ENCODE measurements around the gene GPX8.
A peak's percentile ranks its signal among the peaks of the same experiment; 100 is the strongest.

GPX8 gene

GRCh38 chr5:55143624-55144023 is 16.3 kb upstream of the GPX8 start:
- Histone ChIP-seq H3K4me3 (no peak overlapping the region), H3K4me2 (no peak overlapping the region), H3K36me3 (no peaks in the 10 kb centered on the region), H4K20me1 (no peaks in the 10 kb centered on the region), H3K27ac (no peak overlapping the region), H3K9me3 (no peaks in the 10 kb centered on the region), H3K9ac (no peak overlapping the region), H3K27me3 (no peaks in the 10 kb centered on the region), H3K4me1 (peaks cover 18% of the 10 kb centered on the region)
- TF ChIP-seq Cebpa-rat (IDR thresholded peaks at IDR 0.05), result no peak

DNA sequence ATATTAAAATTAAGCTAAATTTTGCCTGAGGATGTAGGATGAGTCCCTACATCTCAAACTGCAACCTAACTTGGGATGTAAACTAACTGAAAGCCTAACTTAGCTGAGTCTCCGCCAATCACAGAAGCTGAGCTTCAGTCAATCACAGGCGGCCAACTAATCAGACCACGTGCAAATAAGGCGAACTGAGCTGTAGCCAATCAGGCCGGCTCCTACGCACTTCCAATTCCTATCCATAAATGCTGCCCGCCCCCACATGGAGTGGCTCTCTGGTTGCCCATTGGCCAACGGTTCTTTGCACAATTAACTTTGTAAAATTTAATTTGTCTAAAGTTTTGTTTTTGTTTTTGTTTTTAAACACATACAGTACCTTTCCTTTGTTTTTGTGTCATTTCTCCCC is 13.9 kb upstream of the GPX8 start:
- H3K9me3 ChIP-seq, result no peaks in the 10 kb centered on the region
- no peaks in the 10 kb centered on the region for H4K20me1 ChIP-seq
- peak overlapping the region; percentile 41 for H3K4me2 ChIP-seq
- no peaks in the 10 kb centered on the region for H3K27me3 ChIP-seq
- peaks cover 18% of the 10 kb centered on the region for H3K4me1 ChIP-seq
- no peaks in the 10 kb centered on the region for H3K36me3 ChIP-seq
- H3K9ac ChIP-seq, result no peak overlapping the region
- H3K4me3 ChIP-seq, result no peak overlapping the region
- H3K27ac ChIP-seq, result no peak overlapping the region
- TF ChIP-seq Cebpa-rat (IDR thresholded peaks at IDR 0.05), result no peak

DNA sequence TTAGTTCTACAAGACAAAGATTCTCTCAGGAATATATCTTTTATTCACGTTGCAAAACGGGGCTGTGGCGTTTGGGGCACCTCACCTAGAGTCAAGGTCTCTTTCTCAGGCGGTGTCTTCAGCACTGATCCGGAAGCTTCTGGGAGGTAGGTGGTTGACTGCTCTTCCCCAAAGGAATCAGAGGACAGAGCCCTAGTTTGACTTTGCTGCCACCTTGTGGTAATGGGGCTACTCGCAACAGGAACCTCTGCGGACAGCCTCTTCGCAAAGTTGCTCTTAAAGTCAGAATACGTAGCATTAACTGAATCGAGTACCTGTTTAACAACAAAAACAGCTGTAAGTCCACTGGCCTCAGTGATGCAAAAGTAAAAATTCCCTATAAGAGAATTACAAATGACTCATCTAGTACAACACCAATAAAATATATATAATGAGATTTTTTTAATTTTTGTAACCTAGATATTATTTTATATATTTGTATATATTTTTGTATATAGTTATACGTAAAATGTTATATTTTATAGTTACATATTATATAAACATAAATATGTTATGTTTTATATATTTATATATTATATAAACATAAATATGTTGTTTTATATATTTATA is 13.3 kb upstream of the GPX8 start:
- Histone ChIP-seq H3K27me3 (no peaks in the 10 kb centered on the region), H3K9ac (no peak overlapping the region), H3K4me3 (no peak overlapping the region), H3K27ac (no peak overlapping the region), H3K36me3 (no peaks in the 10 kb centered on the region), H3K4me1 (peaks cover 18% of the 10 kb centered on the region), H3K4me2 (peak overlapping the region; percentile 41), H4K20me1 (no peaks in the 10 kb centered on the region), H3K9me3 (no peaks in the 10 kb centered on the region)
- no peak for TF ChIP-seq Cebpa-rat (IDR thresholded peaks at IDR 0.05)

DNA sequence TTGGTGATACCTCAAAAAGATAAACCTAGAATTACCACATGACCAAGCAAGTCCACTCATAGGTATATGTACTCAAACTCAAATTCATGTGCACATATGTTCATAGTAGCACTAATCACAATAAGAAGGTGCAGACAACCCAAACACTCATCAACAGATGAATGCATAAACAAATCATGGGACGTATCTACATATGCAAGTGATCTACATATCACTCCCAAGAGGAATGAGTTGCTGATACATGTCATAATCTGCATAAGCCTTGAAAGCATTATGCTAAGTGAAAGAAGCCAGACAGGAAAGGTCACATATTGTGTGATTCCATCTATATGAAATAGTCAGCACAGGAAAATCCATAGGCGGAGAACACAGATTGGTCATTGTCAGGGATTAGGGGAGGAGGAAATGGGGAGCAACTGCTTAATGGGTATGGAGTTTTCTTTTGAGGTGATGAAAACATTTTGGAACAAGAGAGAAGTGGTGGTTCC is 10.6 kb upstream of the GPX8 start:
- TF ChIP-seq Cebpa-rat (IDR thresholded peaks at IDR 0.05), result no peak
- H3K4me1 ChIP-seq, result peaks cover 18% of the 10 kb centered on the region
- no peak overlapping the region for H3K9ac ChIP-seq
- no peaks in the 10 kb centered on the region for H3K36me3 ChIP-seq
- no peaks in the 10 kb centered on the region for H3K9me3 ChIP-seq
- H3K27me3 ChIP-seq, result no peaks in the 10 kb centered on the region
- no peaks in the 10 kb centered on the region for H4K20me1 ChIP-seq
- no peak overlapping the region for H3K27ac ChIP-seq
- H3K4me2 ChIP-seq, result no peak overlapping the region
- no peak overlapping the region for H3K4me3 ChIP-seq

GRCh38 chr5:55151923-55152842 is 7.8 kb upstream of the GPX8 start:
- TF ChIP-seq Cebpa-rat (IDR thresholded peaks at IDR 0.05), result no peak
- H3K36me3 ChIP-seq, result no peaks in the 10 kb centered on the region
- no peak overlapping the region for H3K4me2 ChIP-seq
- peaks cover 15% of the 10 kb centered on the region for H3K4me1 ChIP-seq
- H3K27ac ChIP-seq, result no peak overlapping the region
- no peak overlapping the region for H3K4me3 ChIP-seq
- H3K9ac ChIP-seq, result no peak overlapping the region
- peaks cover 11% of the 10 kb centered on the region for H3K9me3 ChIP-seq
- no peaks in the 10 kb centered on the region for H3K27me3 ChIP-seq
- H4K20me1 ChIP-seq, result no peaks in the 10 kb centered on the region

DNA sequence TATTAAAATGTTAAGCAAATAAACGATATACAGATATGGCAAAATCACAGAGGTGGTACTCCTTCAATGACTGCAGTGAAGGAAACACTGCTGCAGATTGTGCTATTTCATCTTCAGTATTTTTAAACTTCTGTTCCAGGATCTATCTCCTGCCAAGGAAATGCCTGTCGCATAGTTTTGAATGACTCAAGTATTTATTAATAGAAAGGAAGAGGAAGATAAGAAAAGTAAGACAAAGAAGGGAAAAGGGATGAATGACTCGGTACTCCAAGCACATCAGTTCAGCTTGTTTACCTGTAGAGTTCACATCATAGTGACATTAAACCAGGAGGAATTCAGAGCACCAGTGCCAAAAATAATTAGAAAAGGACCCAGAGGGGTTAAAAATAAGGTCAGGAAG is 5.1 kb upstream of the GPX8 start:
- H3K9ac ChIP-seq, result no peak overlapping the region
- H4K20me1 ChIP-seq, result no peaks in the 10 kb centered on the region
- no peak for TF ChIP-seq Cebpa-rat (IDR thresholded peaks at IDR 0.05)
- H3K4me1 ChIP-seq, result peaks cover 20% of the 10 kb centered on the region
- no peak overlapping the region for H3K4me3 ChIP-seq
- H3K36me3 ChIP-seq, result no peaks in the 10 kb centered on the region
- H3K9me3 ChIP-seq, result peaks cover 11% of the 10 kb centered on the region
- H3K4me2 ChIP-seq, result no peak overlapping the region
- H3K27ac ChIP-seq, result no peak overlapping the region
- H3K27me3 ChIP-seq, result no peaks in the 10 kb centered on the region

- Histone ChIP-seq H3K27ac (no peak overlapping the region), H3K4me1 (peaks cover 16% of the 10 kb centered on the region), H3K4me2 (no peak overlapping the region), H3K4me3 (no peak overlapping the region), H4K20me1 (no peaks in the 10 kb centered on the region), H3K9ac (no peak overlapping the region), H3K27me3 (no peaks in the 10 kb centered on the region), H3K36me3 (no peaks in the 10 kb centered on the region), H3K9me3 (peaks cover 7% of the 10 kb centered on the region)
- no peak for TF ChIP-seq Cebpa-rat (IDR thresholded peaks at IDR 0.05)
Observed at GRCh38 chr5:55160493-55161209, 680 bp downstream of the GPX8 start.

DNA sequence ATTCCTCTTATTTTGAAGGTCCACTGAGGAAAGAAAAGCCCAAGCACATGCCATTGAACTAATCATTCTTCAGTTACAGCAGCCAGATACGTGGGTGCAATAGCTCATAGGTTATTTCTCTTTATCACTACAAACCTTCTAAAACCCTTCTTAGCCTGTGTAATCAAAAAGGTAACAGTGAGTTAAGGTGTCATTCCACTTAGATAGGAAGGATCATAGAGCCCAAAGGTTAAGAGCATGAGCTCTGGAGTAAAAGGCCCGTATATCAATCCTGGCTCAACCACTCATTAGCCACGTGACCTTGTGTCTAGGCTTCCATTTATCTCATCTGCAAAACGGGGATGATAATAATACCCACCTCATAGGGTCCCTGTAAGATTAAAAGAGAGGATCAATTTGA is 2.7 kb downstream of the GPX8 start:
- Histone ChIP-seq H3K9me3 (no peaks in the 10 kb centered on the region), H3K27me3 (no peaks in the 10 kb centered on the region), H3K9ac (no peak overlapping the region), H3K4me1 (peaks cover 16% of the 10 kb centered on the region), H4K20me1 (no peaks in the 10 kb centered on the region), H3K36me3 (no peaks in the 10 kb centered on the region), H3K4me2 (no peak overlapping the region), H3K27ac (no peak overlapping the region), H3K4me3 (no peak overlapping the region)
- TF ChIP-seq Cebpa-rat (IDR thresholded peaks at IDR 0.05), result no peak

GRCh38 chr5:55171471-55171870 is 11.5 kb downstream of the GPX8 start:
- H3K36me3 ChIP-seq, result no peaks in the 10 kb centered on the region
- H3K27me3 ChIP-seq, result peaks cover 40% of the 10 kb centered on the region
- H3K4me3 ChIP-seq, result no peak overlapping the region
- peaks cover 26% of the 10 kb centered on the region for H3K4me1 ChIP-seq
- no peak overlapping the region for H3K27ac ChIP-seq
- H3K4me2 ChIP-seq, result no peak overlapping the region
- H4K20me1 ChIP-seq, result peaks cover 31% of the 10 kb centered on the region
- TF ChIP-seq Cebpa-rat (IDR thresholded peaks at IDR 0.05), result 0 out of 2 replicates have a peak, but pooled peaks have one; percentile 25
- H3K9me3 ChIP-seq, result no peaks in the 10 kb centered on the region
- H3K9ac ChIP-seq, result no peak overlapping the region
